GM21528 (cell line): ENCODE data around the gene CAMTA1.
A peak's percentile ranks its signal among the peaks of the same experiment; 100 is the strongest.
"Not testable (repeated sequence)": the region's sequence is repeated elsewhere in the genome, so short reads cannot be mapped to it uniquely, and the experiment has no call there.

Source experiments
- ATAC-seq: cut with Tn5 transposase; IDR thresholded peaks from one replicate; pipeline ENCODE4 v1.9.1; 2021; ENCODE audit warnings: mild to moderate bottlenecking, moderate library complexity; ENCODE audit not compliant: unreplicated experiment, low FRiP score

The CAMTA1 gene

DNA sequence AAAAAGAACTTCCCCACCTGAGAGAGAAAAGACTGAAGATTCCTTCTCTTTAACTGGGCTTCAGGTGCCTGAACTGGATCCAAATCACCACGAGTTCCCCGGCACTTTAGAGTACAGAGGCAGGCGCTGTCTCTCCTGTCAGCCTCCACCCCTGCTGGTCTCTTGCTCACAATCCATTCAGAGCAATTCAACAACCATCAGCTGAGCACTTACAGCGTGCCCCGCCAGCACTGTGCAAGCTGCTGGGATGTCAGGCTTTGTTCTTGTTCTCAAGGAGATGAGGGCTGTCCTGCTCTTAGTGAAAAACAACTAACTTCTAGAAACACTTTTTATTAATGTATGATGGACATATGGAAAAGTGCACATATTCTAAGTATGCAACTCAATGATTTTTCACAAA is 917.1 kb downstream of the CAMTA1 start:
- no peak for ATAC-seq

DNA sequence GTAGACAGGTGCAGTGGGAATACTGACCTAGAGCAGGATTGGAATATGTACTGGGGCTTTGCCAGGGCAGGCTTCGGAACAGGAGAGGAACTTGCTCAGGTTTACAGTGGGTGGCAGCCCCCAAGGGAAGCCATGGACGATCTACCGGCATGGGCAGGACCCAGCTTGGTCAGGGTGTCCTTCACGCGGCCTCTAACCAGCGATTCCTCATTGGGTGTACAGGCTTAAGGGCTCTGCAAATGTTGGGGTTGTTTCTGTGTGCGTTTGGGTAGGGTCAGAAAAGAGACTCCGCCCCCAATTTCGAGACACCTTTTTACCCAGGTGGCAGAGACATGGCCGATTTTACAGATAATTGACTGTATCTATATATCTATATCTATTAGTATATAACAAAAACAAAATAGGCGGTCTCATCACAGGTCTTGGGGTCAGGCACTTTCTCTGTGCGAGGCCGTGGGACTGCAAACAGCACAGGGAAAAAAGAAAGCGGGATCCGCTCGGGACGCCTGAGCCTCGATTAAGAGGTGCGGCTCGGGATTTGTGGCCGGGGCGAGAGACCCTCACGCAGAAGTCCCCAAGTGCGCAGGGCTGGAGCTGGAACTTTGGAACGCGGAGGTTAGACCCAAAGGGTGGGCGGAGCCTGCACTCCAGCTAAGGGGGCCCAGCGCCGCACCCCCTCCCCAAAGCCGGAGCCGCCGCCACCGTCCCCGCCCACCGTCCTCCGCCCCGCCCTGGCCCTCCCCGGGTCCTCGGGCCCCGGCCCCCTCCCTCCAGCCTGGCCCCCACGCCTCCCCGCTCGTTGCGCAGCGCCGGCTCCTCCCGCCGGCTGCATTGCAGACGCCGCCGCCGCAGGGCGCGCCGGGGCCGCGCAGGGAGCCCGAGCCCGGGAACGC is 918.3 kb downstream of the CAMTA1 start:
- ATAC-seq = no peak

DNA sequence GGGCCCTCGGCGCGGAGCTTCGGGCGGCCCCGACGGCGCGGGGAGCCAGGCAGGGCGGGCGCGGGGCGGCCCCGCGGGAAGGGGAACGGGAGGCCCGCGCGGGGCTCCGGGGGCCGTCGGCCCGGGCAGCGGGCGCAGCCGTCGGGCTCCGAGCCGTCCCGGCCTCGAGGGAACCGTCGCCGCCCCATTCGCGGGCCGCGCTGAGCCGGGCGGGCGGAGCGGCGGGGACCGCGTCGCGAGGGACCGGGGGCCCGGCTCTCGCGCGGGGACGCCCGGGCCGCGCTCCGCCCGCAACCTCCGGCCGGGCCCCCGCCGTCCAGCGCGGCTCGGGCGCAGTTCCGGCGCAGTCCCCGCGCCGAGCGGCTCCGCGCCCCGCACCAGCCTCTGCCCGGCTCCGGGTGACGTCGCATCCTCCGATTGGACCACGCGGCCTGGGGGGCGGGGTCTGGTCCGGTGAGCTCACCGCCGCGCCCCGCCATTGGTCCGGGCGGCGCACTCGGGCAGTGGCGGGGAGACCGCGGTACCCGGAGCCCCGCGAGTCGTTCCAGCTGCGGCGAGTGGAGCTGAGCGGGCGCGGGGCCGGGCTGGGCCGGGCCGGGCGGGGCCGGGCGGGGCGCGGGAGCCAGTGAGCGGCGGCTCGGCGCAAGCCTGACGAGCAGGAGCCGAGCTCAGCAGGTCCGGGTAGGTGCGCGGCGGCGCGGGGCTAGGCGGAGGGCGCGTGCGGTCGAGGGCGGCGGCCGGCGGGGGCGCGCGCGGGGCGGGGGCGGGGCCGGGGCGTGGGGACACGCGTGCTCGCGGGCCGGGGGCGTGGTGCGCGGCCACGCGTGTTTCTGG is 919.2 kb downstream of the CAMTA1 start:
- peak; percentile 94 for ATAC-seq

DNA sequence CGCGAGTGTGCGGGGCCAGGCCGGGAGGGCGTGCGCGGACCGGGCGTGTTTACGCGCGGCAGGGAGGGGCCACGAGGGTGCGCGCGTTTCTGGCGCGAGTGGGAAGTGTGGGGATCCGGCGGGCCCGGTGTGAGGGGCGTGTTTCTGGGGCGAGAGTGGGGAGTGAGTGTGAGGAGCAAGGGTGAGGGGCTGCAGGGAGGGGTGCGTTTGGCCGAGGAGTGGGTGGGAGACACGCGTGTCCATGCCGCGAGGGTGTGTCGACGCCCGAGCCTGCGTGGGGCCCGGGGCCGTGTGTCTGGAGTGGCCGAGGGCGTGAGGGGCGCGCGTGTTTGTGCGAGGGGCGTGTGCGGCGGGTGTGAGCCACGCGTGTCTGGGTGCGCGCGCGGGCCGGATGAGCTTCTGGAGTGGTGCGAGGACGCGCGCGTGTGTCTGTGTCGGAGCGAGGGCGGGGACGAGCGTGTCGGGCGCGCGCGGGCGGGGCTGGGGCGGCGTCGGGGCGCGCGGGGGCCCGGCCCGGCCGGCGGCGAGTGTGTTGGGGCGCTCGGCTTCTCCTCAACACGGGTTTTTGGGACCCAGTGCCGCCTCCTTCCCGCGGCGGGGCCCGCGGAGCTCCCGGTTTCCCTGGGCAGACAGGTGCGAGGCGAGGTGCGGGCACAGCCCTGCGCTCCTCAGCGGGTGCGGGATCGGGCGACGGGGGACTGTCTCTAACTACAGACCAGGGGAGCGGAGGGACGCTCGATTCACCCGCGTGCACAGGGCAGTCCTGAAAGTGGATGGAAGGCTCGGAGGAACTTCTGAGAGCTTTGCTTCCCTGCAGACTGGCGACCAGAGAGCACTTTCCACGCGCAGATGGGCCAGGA is 920.0 kb downstream of the CAMTA1 start:
- no peak for ATAC-seq

DNA sequence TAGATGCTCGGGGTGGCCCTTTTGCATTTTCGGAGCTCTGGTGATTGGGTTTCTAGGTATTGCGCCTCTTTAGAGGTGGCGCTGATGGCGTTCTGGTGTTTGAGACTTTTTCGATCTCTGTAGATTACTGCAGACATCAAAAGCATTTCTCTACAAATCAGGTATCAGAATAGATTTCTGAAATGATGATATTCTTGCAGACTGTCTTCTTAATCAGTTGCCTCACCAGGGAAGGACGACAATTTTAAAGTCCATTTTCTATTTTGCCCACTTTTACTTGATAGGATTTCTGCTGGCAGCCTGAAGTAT is 920.6 kb downstream of the CAMTA1 start:
- ATAC-seq = no peak

DNA sequence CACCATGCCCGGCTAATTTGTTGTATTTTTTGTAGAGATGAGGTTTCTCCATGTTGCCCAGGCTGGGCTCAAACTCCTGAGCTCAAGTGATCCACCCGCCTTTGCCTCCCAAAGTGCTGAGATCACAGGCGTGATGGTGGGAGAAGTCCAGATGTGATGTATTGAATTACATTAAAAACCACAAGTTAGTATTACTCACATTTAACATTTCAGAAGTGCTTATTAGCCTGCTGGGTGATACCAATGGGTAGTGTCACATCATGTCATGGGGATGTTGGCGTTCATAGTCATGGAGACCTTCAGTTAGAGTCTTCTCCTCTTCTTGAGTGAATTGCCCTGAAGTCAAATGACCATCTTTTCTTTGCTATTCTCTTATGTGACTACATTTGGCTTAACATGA is 922.3 kb downstream of the CAMTA1 start:
- ATAC-seq = no peak

DNA sequence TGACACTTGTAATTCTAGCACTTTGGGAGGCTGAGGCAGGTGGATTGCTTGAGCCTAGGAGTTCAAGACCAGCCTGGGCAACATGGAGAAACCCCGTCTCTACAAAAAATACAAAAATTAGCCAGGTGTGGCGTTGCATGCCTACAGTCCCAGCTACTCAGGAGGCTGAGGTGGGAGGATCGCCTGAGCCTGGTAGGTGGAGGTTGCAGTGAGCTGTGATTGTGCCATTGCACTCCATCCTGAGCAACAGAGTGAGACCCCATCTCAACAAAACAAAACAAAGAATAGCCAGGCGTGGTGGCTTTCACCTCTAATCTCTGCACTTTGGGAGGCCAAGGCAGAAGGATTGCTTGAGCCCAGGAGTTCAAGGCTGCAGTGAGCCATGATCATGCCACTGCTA is 922.8 kb downstream of the CAMTA1 start:
- ATAC-seq = not testable (repeated sequence)

DNA sequence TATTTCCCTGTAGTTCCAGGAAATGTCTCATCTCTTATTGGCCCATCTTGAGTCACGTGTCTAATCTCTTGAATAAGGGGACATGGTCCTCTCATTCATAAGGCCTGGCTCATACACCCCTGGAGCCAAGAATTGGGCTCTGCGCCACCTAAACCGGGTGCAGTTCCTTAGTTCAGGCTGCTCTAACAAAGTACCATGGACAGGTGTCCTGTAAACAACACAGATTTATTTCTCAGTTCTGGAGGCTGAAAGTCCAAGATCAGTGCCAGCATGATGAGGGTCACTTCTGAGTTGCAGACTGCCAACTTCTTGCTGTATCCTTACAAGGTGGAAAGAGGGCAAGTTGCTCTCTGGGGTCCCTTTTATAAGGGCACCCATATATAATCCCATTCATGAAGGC is 925.6 kb downstream of the CAMTA1 start:
- no peak for ATAC-seq

DNA sequence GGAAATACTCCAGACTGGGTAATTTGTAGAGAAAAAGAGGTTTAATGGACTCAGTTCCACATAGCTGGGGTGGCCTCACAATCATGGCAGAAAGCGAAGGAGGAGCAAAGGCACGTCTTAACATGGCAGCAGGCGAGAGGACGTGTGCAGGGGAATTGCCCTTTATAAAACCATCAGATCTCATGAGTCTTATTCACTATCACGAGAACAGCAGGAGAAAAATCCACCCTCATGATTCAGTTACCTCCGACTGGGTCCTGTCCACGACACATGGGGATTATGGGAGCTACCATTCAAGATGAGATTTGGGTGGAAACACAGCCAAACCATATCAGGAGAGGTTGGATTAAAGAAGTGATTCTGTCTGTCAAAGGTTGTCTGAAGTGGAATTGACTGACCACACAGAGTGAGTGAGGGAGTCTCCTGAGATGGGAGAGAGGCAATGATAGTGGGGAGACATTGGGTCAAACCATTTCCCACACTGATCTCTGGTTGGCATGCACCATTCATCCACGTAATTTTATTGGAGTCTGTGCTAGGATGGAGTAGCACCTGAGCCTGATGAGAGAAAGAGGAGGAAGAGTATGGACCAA is 927.6 kb downstream of the CAMTA1 start:
- no peak for ATAC-seq

DNA sequence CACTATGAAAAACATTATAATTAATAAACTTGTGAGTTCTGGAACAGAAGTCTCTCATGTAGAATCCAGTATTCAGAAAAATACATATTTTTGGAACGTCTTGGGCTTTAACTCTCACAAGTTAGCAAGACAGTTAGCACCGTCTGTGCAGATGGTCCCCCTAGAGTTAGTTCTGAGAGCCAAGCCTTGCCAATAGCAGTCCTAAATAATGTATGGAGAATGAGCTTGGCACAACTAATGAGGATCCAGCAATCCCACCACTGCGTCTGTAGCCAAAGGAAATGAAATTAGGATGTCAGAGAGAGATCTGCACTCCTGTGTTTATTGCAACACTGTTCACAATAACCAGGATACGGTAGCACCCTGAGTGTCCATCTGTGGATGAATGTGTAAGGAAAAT is 931.3 kb downstream of the CAMTA1 start:
- ATAC-seq = no peak

DNA sequence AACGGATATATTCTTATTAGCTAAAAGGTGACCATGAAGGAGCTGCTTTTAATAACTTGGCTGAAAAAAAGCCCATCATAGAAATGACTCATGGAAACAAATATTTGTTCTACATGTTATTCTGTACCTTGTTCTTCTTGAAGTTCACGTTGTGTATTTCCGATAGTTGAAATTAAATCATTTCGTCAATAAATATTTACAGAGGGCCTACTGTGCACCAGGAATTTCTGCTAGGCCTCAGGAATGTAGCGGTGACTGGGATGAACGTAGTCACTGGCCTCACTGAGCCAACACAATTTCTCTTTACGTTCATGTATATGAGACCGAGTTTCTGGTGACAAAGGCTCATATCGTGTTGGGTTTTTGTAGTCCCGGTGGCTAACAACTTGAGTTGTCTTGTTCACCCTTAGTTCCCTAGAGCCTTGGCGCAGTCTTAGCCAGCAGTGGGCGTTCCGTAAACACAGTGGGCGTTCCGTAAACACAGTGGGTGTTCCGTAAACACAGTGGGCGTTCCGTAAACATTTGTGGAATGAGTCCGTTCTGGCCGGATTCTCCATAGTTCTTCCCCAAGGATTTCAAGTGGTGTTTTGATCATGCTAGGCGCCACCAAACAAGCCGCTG is 932.6 kb downstream of the CAMTA1 start:
- ATAC-seq = no peak

DNA sequence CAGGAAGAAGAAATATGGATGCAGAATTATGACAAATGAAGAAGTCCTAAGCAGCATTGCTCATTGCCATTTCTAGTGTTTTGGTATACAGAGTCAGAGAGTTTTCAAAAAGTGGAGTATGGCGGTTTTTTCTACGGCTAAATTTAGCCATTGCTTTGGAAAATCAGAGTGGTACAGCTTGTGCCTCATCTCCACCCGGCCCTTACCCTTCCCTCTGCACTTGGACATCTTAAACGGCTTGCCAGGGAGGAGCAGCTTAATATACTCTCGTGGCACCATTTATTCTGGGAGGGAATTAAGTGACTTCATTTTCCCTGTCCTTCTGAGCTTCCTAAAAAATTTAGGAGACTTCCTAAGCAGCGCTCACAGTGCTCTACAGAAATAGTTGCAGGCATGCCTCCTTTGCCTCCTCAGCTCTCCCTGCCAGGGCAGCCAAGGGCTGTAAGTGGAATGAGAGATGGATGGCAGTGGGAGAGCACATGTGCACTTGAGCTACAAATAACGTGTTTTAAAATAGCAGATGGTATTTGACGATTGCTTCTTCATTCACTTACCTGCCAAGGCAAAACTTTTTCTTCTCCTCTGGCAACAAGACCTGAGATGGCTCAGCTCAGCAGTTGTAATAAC is 934.3 kb downstream of the CAMTA1 start:
- no peak for ATAC-seq

DNA sequence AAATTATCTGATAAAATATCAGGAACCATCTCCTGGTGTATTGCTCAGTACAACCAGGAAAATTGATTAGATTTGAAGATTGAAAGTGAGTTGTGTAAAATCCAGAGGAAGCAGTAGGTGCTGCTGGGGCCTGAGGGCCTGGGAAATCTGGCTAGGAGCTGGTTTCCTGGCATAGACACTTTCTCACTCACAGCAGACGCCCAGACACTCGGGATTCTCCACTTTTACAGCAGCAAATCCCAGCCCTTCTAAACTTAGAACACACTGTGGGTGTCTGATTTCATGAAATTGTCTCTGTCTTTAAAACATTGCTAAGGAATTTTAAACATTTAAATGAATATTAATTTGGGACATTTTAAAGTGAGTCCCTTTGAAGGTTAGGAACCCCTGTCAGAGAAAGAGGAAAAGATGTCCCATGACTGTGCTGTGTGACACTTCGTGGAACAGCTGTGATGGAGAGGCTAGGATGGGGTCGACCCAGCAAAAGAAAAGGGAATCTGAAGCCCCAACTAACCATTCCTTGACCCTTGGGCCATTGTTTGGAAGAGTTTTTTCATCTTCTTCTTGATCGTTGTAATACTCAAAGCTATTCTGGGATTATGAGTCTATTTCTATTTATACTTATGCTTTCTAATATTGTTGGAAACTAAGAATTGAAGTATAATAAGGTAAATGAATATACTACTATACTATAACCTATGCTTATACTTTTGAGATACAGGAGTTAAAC is 936.9 kb downstream of the CAMTA1 start:
- ATAC-seq = no peak

DNA sequence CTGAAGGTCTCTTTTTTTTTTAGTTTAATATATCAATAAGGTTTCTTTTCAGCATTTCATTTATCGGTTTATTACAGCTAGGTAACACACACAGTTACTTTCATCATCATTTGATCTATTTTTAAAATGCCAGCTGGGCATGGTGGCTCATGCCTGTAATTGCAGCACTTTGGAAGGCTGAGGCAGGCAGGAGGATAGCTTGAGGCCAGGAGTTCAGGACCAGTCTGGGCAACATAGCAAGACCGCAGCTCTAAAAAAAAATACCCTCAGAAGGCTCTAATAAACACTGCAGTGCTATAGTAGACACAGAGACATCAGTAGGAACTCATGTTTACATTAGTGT is 937.4 kb downstream of the CAMTA1 start:
- ATAC-seq = no peak

DNA sequence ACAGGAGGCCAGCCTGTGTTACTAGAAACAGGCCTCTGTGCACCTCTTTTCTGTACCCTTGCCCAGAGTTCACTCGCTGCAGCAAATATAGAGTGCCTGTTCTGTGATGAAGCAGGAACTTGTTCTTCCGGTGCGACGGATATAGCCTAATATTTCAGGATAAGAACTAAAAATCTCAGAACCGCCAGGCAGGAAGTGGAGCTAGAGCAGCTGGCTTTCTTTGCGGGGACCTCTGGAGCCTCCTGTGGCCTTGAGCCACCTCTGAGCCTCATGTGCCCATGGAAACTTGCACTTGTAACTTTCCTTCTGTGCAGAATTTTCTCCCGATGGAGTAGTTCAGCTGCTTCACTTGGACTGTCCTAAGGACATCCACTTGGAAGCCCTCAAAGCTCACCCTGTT is 941.4 kb downstream of the CAMTA1 start:
- no peak for ATAC-seq

DNA sequence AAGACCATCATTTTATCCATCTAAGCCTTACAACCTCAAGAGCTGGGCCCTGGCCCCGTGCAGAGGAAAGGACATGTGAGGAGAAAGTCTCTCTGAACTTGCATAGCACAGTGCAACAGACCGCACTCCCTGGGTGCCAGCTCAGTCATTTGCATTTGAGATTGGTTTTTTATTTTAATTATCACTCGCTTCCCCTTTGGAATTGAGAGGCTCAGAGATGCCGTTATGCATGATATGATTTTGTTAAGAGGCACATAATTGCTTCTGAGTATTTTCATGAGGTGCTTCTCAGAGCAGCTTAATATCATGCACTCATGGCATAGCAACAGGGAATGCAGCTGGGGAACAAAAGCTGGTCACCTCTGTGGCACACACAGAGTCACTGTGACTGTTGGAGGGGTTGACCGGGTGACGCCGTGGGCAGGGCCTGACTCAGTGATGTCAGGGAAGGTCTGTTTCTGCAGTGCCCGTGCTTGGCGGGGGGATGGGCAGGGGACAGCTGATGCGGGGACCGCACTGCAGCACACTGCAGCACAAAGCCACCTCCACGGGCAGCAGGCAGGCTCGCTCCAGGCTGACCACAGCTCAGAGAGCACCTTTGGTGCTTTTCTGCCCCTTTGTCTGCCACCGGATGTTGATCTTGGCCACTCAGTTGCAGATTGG is 942.7 kb downstream of the CAMTA1 start:
- no peak for ATAC-seq

DNA sequence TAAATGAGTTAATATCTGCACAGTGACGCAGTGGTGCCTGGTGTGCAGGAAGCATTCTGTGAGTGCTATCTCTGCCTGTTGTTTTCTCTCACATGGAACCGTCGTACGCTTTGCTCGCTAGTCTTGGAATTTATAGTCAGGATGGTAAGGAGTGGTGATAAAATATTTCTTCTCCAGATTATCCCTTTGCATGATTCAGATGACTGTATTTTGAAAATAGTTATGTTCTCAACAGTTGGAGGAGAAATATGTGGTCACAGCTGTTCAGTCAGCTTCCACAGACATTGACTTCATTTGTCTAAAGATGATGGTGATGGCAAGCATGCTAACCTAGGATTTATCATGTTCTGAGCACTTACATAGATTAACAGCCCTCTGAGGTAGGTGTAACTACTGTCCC is 944.5 kb downstream of the CAMTA1 start:
- ATAC-seq = no peak

DNA sequence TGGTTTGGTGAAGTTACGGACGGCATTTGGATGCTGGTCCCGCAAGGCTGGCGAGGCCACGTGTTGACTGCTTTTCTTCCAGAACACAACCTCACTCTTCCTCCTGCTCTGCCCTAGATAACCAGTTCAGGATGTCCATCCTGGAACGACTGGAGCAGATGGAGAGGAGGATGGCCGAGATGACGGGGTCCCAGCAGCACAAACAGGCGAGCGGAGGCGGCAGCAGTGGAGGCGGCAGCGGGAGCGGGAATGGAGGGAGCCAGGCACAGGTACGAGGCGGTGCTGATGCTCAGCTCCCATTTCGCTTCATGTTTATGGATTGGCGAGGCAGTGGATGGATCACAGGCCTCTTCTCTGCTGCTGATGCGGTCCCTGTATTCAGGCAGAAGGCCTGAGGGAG is 947.1 kb downstream of the CAMTA1 start:
- ATAC-seq = no peak

DNA sequence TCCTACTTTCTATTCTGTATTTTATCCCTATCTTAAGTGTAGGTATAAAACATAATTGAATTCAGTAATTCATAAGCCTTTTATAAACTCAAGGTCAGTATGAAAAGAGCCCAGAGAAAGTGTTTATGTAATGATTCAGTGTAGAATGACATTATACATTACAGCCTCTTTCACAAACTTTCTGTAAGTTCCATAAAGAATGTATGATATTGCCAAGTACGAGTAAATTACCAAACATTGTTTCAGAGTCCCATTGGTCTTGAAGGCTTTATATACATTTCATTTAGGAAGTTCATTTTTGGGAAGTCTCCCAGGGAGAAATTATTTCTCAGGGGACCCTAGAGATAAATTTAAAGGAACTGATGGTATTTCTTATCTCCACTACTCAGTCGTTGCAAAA is 948.0 kb downstream of the CAMTA1 start:
- no peak for ATAC-seq
